Vagina (tissue), 2 donors: ENCODE data around the gene PRDM1.

ENCODE experiments used
- CTCF ChIP-seq, 3 experiments: fragments of 450-650 bp in 2 of 3; fragments of 200-600 bp in 1 of 3; sonication (generic) in 1 of 3; IDR thresholded peaks; one replicate each; pipeline ENCODE4 v1.5.1; 2017 to 2019; ENCODE audit warnings: antibody characterized with exemption in 3 of 3, mild to moderate bottlenecking in 2 of 3, moderate library complexity in 2 of 3
- POLR2AphosphoS5 ChIP-seq, 2 donors: sonication (generic); formaldehyde crosslinking; IDR thresholded peaks; one replicate each; pipeline ENCODE4 v1.9.0; 2017; ENCODE audit warnings: antibody characterized with exemption in 2 of 2, mild to moderate bottlenecking in 2 of 2, low read depth in 1 of 2; ENCODE audit not compliant: insufficient read depth in 1 of 2

GRCh38 chr6:106152952-106153351 lies 66.8 kb downstream of the PRDM1 start:
- TF ChIP-seq CTCF (IDR thresholded peaks at IDR 0.05), result no peak
- no peak for TF ChIP-seq POLR2AphosphoS5 (IDR thresholded peaks at IDR 0.05; ENCODE audit: insufficient read depth in 1 of 2, low read depth in 1 of 2)
